KOPT-K1 (cell line): ENCODE results near the gene ITGB6.

ENCODE experiments used
- H3K27ac ChIP-seq: fragments of 200-600 bp; sonication (generic); 2 replicates; pipeline ENCODE4 v1.5.1; 2016; ENCODE audit warnings: antibody characterized with exemption, mild to moderate bottlenecking, low read depth, low read length; ENCODE audit not compliant: poor library complexity, severe bottlenecking
- H3K36me3 ChIP-seq: fragments of 200-600 bp; sonication (generic); 2 replicates; pipeline ENCODE4 v1.5.1; 2017; ENCODE audit warnings: antibody characterized with exemption, mild to moderate bottlenecking, low read length, moderate library complexity; ENCODE audit not compliant: insufficient read depth
- H3K9me3 ChIP-seq: fragments of 200-600 bp; sonication (generic); 2 replicates; pipeline ENCODE4 v1.5.1; 2017; ENCODE audit warnings: antibody characterized with exemption, low read length, mild to moderate bottlenecking; ENCODE audit not compliant: insufficient read depth, poor library complexity, severe bottlenecking

Gene ITGB6

GRCh38 chr2:160199683-160200389 lies at the start of gene ITGB6:
ITGB6 (minus strand) TSS chr2:160200272; CDS start chr2:160200063, 209 bp downstream.
- Histone ChIP-seq H3K27ac (no peak within 1 kb of the TSS), H3K36me3 (no peaks in the 10 kb centered on the region), H3K9me3 (no peaks in the 10 kb centered on the region)

GRCh38 chr2:160247296-160248035 lies 47.4 kb upstream of the ITGB6 start:
- Histone ChIP-seq H3K36me3 (no peaks in the 10 kb centered on the region), H3K9me3 (no peaks in the 10 kb centered on the region), H3K27ac (no peak overlapping the region)

- no peak overlapping the region for H3K27ac ChIP-seq
- no peaks in the 10 kb centered on the region for H3K9me3 ChIP-seq
- H3K36me3 ChIP-seq, result no peaks in the 10 kb centered on the region
Observed at GRCh38 chr2:160246356-160246755, 46.3 kb upstream of the ITGB6 start.

GRCh38 chr2:160245614-160246155 lies 45.6 kb upstream of the ITGB6 start:
- H3K9me3 ChIP-seq, result no peaks in the 10 kb centered on the region
- no peaks in the 10 kb centered on the region for H3K36me3 ChIP-seq
- H3K27ac ChIP-seq, result no peak overlapping the region

- no peaks in the 10 kb centered on the region for H3K36me3 ChIP-seq
- H3K27ac ChIP-seq, result no peak overlapping the region
- no peaks in the 10 kb centered on the region for H3K9me3 ChIP-seq
Observed at GRCh38 chr2:160242893-160243564, 43.0 kb upstream of the ITGB6 start.

GRCh38 chr2:160241251-160242137 lies 41.4 kb upstream of the ITGB6 start:
- Histone ChIP-seq H3K36me3 (no peaks in the 10 kb centered on the region), H3K9me3 (no peaks in the 10 kb centered on the region), H3K27ac (no peak overlapping the region)

GRCh38 chr2:160239436-160239835 lies 39.4 kb upstream of the ITGB6 start:
- H3K27ac ChIP-seq, result no peak overlapping the region
- H3K36me3 ChIP-seq, result no peaks in the 10 kb centered on the region
- no peaks in the 10 kb centered on the region for H3K9me3 ChIP-seq

- Histone ChIP-seq H3K27ac (no peak overlapping the region), H3K9me3 (no peaks in the 10 kb centered on the region), H3K36me3 (no peaks in the 10 kb centered on the region)
Observed at GRCh38 chr2:160238392-160238791, 38.3 kb upstream of the ITGB6 start.

- Histone ChIP-seq H3K27ac (no peak overlapping the region), H3K9me3 (no peaks in the 10 kb centered on the region), H3K36me3 (no peaks in the 10 kb centered on the region)
Observed at GRCh38 chr2:160232905-160233475, 32.9 kb upstream of the ITGB6 start.

- H3K9me3 ChIP-seq, result no peaks in the 10 kb centered on the region
- H3K27ac ChIP-seq, result no peak overlapping the region
- no peaks in the 10 kb centered on the region for H3K36me3 ChIP-seq
Observed at GRCh38 chr2:160229591-160229990, 29.5 kb upstream of the ITGB6 start.

- H3K27ac ChIP-seq, result no peak overlapping the region
- no peaks in the 10 kb centered on the region for H3K9me3 ChIP-seq
- H3K36me3 ChIP-seq, result no peaks in the 10 kb centered on the region
Observed at GRCh38 chr2:160228141-160228917, 28.3 kb upstream of the ITGB6 start.

GRCh38 chr2:160227293-160227915 lies 27.3 kb upstream of the ITGB6 start:
- H3K27ac ChIP-seq, result no peak overlapping the region
- no peaks in the 10 kb centered on the region for H3K9me3 ChIP-seq
- no peaks in the 10 kb centered on the region for H3K36me3 ChIP-seq

- no peaks in the 10 kb centered on the region for H3K36me3 ChIP-seq
- H3K9me3 ChIP-seq, result no peaks in the 10 kb centered on the region
- no peak overlapping the region for H3K27ac ChIP-seq
Observed at GRCh38 chr2:160226367-160226766, 26.3 kb upstream of the ITGB6 start.
